HepG2 (cell line): Measurements from ENCODE around the gene GNGT2. TPM values are rescaled to one million over a fixed set of nuclear protein-coding genes. Genes with fewer than 3 reads are reported as not detected.

ENCODE experiments used
- MAFK ChIP-seq, 2 experiments: IDR thresholded peaks in 1 of 2; conservative IDR thresholded peaks in 1 of 2; 2 replicates each; pipeline ENCODE4 v1.6.1; 2011; ENCODE audit warnings: improper control_type of control experiment in 2 of 2, low read length in 2 of 2
- PHF20 ChIP-seq: sonication (generic); formaldehyde crosslinking; IDR thresholded peaks from 2 replicates; pipeline ENCODE4 v1.5.0; 2020; ENCODE audit warnings: mild to moderate bottlenecking, missing genetic modification reagents
- PRMT3 ChIP-seq: sonication (generic); formaldehyde crosslinking; IDR thresholded peaks from 2 replicates; pipeline ENCODE4 v1.8.1; 2022; ENCODE audit warnings: low read depth, mild to moderate bottlenecking, moderate library complexity, missing genetic modification reagents, borderline replicate concordance
- SOX6 ChIP-seq, 2 experiments: fragments of 450-650 bp in 1 of 2; sonication (generic) in 1 of 2; formaldehyde crosslinking in 1 of 2; IDR thresholded peaks; 2 replicates each; pipeline versions ENCODE4 v1.4.0 to v1.6.1; 2017 to 2020; ENCODE audit warnings: antibody characterized with exemption in 1 of 2, mild to moderate bottlenecking in 1 of 2, missing genetic modification reagents in 1 of 2
- polyA plus RNA-seq, 8 experiments: library from polyadenylated mRNA; depleted of rRNA in 3 of 8; stranded (reverse) in 7 of 8; unstranded in 1 of 8; fragments of >200 nt; fragmentation: Illumina TruSeq in 4 of 8; extraction: Trizol in 4 of 8; gene quantifications; 2 replicates each; pipeline versions ENCODE4 v1.2.1 to v1.2.3, GENCODE V29; 2011 to 2016; ENCODE audit warnings: low read depth in 4 of 8, missing spikeins in 1 of 8, mixed read lengths in 1 of 8; ENCODE audit not compliant: insufficient read depth in 1 of 8
- total RNA-seq, 5 experiments: library from RNA; depleted of rRNA; stranded (reverse); fragments of >200 nt; fragmentation: Illumina TruSeq; extraction: Trizol; gene quantifications; 2 replicates each; pipeline ENCODE4 v1.2.3, GENCODE V29; 2016; ENCODE audit warnings: low read depth in 1 of 5
- TF ChIP-seq, protein P1 (sequence below): sonication (generic); formaldehyde crosslinking; conservative IDR thresholded peaks from 2 replicates; pipeline ENCODE4 v1.4.0; 2020; ENCODE audit warnings: missing genetic modification reagents
- TF ChIP-seq, protein P2 (sequence below): sonication (generic); formaldehyde crosslinking; IDR thresholded peaks from 2 replicates; pipeline ENCODE4 v1.5.1; 2020; ENCODE audit warnings: missing genetic modification reagents, mild to moderate bottlenecking, borderline replicate concordance
- TF ChIP-seq, protein P3 (sequence below): fragments of 450-650 bp; IDR thresholded peaks from 2 replicates; pipeline ENCODE4 v1.6.1; 2017; ENCODE audit warnings: mild to moderate bottlenecking

GNGT2 gene
- total and polyA plus RNA-seq, 2 of the 13 experiments (the other 11 are each of a cell fraction or from before 2014, with no cell fraction given), result not detected

DNA sequence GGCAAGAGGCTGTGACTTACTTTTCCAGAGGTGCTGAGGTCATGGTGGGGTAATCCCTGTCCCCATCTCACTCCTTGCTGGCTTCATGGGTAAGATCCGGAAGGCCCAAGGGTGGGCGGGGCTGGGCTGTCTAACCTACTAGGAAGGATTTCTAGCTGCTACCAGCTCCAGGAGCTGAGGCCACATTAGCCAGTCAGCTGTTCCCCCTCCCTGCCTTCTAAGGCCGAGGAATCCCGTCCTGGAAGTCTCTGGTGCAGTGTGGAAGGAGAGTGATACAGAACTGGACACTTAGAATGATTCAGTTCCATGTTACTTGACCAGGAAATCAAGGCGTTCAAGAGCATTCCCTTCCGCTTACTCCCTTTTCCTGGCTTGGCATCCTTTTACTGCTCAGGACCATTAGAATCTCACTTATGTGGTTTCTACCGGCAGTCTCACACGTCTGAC is 8.9 kb downstream of the GNGT2 start (continued):
- TF ChIP-seq, protein P1, sequence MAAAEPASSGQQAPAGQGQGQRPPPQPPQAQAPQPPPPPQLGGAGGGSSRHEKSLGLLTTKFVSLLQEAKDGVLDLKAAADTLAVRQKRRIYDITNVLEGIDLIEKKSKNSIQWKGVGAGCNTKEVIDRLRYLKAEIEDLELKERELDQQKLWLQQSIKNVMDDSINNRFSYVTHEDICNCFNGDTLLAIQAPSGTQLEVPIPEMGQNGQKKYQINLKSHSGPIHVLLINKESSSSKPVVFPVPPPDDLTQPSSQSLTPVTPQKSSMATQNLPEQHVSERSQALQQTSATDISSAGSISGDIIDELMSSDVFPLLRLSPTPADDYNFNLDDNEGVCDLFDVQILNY (CRISPR knock-in tag), result no peak
- TF ChIP-seq, protein P2, sequence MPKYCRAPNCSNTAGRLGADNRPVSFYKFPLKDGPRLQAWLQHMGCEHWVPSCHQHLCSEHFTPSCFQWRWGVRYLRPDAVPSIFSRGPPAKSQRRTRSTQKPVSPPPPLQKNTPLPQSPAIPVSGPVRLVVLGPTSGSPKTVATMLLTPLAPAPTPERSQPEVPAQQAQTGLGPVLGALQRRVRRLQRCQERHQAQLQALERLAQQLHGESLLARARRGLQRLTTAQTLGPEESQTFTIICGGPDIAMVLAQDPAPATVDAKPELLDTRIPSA (CRISPR knock-in tag), result no peak
- TF ChIP-seq PHF20 (CRISPR knock-in tag), result no peak
- TF ChIP-seq SOX6 (IDR thresholded peaks at IDR 0.05), result no peak
- no peak for TF ChIP-seq SOX6 (CRISPR knock-in tag; IDR thresholded peaks at IDR 0.05)
- TF ChIP-seq PRMT3 (CRISPR knock-in tag), result no peak
- TF ChIP-seq, protein P3, sequence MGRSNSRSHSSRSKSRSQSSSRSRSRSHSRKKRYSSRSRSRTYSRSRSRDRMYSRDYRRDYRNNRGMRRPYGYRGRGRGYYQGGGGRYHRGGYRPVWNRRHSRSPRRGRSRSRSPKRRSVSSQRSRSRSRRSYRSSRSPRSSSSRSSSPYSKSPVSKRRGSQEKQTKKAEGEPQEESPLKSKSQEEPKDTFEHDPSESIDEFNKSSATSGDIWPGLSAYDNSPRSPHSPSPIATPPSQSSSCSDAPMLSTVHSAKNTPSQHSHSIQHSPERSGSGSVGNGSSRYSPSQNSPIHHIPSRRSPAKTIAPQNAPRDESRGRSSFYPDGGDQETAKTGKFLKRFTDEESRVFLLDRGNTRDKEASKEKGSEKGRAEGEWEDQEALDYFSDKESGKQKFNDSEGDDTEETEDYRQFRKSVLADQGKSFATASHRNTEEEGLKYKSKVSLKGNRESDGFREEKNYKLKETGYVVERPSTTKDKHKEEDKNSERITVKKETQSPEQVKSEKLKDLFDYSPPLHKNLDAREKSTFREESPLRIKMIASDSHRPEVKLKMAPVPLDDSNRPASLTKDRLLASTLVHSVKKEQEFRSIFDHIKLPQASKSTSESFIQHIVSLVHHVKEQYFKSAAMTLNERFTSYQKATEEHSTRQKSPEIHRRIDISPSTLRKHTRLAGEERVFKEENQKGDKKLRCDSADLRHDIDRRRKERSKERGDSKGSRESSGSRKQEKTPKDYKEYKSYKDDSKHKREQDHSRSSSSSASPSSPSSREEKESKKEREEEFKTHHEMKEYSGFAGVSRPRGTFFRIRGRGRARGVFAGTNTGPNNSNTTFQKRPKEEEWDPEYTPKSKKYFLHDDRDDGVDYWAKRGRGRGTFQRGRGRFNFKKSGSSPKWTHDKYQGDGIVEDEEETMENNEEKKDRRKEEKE, result no peak
- no peak for TF ChIP-seq MAFK (conservative IDR thresholded peaks at IDR 0.05 in 1 of 2, IDR thresholded peaks at IDR 0.05 in 1 of 2; ENCODE audit: low read length in 2 of 2)
